ENCODE measurements around the gene NFIA. TPM values are rescaled to one million over a fixed set of nuclear protein-coding genes. Genes with fewer than 3 reads are reported as not detected.

NFIA gene
- total RNA-seq, 1 donor from 2014 or later: 66.6 TPM

DNA sequence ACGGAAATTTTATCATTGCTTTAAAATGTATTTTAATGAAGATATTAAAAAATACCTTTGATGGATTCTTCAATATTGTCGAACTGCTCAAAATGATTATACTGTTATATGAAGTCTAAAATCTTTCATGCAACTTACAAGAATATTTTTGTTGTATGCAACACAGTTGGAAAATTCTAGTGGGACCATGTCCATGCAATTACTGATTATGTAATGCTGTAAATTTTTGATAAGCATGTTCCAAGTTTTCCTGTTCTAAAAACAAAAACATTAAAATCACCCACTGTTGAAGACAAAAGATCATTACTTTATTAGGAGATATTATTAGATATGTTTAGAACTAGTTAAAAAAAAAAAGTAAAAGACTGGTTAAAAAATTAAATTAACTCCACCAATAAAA lies 132.8 kb downstream of the NFIA start:
- TF ChIP-seq, protein P1, sequence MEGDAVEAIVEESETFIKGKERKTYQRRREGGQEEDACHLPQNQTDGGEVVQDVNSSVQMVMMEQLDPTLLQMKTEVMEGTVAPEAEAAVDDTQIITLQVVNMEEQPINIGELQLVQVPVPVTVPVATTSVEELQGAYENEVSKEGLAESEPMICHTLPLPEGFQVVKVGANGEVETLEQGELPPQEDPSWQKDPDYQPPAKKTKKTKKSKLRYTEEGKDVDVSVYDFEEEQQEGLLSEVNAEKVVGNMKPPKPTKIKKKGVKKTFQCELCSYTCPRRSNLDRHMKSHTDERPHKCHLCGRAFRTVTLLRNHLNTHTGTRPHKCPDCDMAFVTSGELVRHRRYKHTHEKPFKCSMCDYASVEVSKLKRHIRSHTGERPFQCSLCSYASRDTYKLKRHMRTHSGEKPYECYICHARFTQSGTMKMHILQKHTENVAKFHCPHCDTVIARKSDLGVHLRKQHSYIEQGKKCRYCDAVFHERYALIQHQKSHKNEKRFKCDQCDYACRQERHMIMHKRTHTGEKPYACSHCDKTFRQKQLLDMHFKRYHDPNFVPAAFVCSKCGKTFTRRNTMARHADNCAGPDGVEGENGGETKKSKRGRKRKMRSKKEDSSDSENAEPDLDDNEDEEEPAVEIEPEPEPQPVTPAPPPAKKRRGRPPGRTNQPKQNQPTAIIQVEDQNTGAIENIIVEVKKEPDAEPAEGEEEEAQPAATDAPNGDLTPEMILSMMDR (IDR thresholded peaks at IDR 0.05): no peak
- intact Hi-C loops (cut with DNase I): no loop called here

DNA sequence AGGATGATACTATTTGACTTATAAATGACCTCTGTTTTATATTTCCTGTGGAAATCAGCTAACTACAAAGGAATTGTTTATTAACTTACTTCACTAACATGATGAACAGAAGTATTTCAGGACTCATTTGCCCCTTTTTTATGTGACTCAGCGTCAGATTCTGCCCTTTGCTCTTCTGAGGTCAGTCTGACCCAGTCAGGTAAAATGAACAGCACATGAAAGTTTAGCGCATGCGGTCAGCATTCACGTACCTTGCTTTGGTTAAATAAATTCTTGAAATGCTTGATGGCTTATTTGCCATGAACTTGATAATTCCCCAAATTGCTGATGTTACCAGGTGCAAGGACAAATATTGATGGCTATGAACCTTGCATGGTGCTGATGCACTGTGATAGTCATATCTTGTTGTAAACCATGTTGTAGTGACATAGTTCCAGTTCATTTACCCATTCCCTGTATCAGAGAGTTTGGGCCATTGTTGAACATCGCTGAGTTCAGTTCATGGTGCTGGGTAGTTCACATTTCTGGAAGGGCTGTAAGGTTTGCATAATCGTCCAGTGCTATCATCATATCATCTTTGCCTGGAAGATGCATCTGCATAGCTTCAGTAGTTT lies 133.4 kb downstream of the NFIA start:
- Histone ChIP-seq H3K4me1 (no peaks in the 10 kb centered on the region), H3K4me3 (no peak overlapping the region), H3K9me3 (no peaks in the 10 kb centered on the region), H3K27ac (no peak overlapping the region), H3K27me3 (no peaks in the 10 kb centered on the region), H3K36me3 (no peaks in the 10 kb centered on the region)
- no peak for ATAC-seq
- TF ChIP-seq, protein P1 (IDR thresholded peaks at IDR 0.05): no peak
- intact Hi-C loops (cut with DNase I): no loop called here
- no peak for DNase-seq

More for the DNA sequence above, 132.8 kb downstream of the NFIA start:
- H3K27ac ChIP-seq: no peak overlapping the region
- no peaks in the 10 kb centered on the region for H3K9me3 ChIP-seq
- H3K27me3 ChIP-seq: no peaks in the 10 kb centered on the region
- H3K36me3 ChIP-seq: no peaks in the 10 kb centered on the region
- no peak overlapping the region for H3K4me3 ChIP-seq
- DNase-seq: no peak
- ATAC-seq: no peak
- H3K4me1 ChIP-seq: no peaks in the 10 kb centered on the region

DNA sequence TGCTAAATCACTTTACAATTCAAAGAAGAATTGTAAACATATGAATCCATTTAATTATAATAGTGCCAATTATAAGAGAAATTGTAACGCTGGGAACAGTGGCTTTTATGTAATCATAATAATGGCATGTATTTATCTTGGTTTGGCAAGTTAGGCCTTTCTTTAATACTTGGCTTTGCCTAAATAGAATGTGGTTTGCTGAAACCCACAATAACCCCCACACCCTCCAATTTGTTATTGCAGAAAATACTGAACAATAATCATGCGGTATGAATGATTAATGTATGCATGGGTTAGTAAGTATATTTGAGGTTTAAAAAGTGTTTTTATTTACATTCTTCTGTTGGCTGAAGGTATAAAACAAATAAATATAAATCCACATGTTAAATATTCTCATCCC lies 138.2 kb downstream of the NFIA start:
- Histone ChIP-seq H3K27me3 (no peaks in the 10 kb centered on the region), H3K4me3 (no peak overlapping the region), H3K36me3 (no peaks in the 10 kb centered on the region), H3K9me3 (no peaks in the 10 kb centered on the region), H3K4me1 (peaks cover 11% of the 10 kb centered on the region), H3K27ac (no peak overlapping the region)
- ATAC-seq (no peak), DNase-seq (no peak)
- TF ChIP-seq, protein P1 (IDR thresholded peaks at IDR 0.05): no peak
- intact Hi-C loops (cut with DNase I): no loop called here

DNA sequence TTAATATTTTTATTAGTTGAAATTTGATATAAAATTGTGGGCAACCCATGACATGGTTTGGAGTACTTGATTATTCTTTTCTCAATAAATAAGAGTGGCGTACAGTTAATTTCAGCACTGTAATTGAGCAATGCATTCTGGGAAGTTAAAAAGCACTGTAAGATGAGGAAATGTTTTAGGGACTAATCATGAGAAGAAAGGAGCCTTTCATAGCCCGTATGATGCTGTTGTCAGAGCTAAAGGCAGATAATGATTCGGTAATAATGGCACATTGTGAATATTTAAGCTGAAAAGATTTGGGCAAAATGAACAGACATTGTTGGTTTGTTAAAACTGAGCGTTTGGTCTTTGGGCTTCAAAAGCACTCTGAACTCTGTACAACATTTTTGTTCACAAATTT lies 139.3 kb downstream of the NFIA start:
- Histone ChIP-seq H3K27me3 (no peaks in the 10 kb centered on the region), H3K9me3 (no peaks in the 10 kb centered on the region), H3K4me3 (no peak overlapping the region), H3K36me3 (no peaks in the 10 kb centered on the region), H3K4me1 (peaks cover 15% of the 10 kb centered on the region), H3K27ac (no peak overlapping the region)
- no peak for ATAC-seq
- intact Hi-C loops (cut with DNase I): no loop called here
- DNase-seq: no peak
- TF ChIP-seq, protein P1 (IDR thresholded peaks at IDR 0.05): no peak

DNA sequence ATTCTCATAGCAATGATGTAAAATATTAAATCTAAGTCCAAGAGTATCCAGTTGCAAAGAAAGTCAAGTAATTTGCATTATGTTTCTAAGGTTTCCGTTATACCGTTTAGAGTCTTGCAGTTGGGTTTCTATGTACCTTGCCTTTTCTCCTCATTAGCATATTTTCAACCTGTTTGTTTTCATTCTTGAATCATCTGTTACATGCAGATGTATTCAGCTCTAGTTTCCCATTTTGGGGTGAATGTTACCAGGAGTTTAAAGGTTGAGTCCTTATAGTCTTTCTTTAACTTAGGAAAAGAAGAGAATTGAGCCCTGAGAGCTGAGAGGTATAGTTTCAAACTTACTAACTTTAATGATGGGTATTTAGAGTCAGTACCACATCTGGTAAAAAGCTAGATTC lies 139.9 kb downstream of the NFIA start:
- ATAC-seq: no peak
- no peak overlapping the region for H3K27ac ChIP-seq

More for the DNA sequence above, 139.9 kb downstream of the NFIA start:
- TF ChIP-seq, protein P1 (IDR thresholded peaks at IDR 0.05): no peak
- intact Hi-C loops (cut with DNase I): no loop called here
- no peaks in the 10 kb centered on the region for H3K27me3 ChIP-seq
- peaks cover 17% of the 10 kb centered on the region for H3K4me1 ChIP-seq
- no peaks in the 10 kb centered on the region for H3K9me3 ChIP-seq
- DNase-seq: no peak
- H3K4me3 ChIP-seq: no peak overlapping the region
- H3K36me3 ChIP-seq: no peaks in the 10 kb centered on the region
